Activated CD8-positive, alpha-beta memory T cell treated with anti-CD3 and anti-CD28 coated beads, Interleukin-2, amount 10 ng/mL, durations not matched to agents 7 days and 5 days (primary cell): ENCODE data around the gene CDA. TPM values are rescaled to one million over a fixed set of nuclear protein-coding genes. Genes with fewer than 3 reads are reported as not detected.

Experiments used
- ATAC-seq: fragments of 150-1000 bp; cut with Tn5 transposase; one replicate; pipeline ENCODE4 v1.10.0; 2021; ENCODE audit warnings: moderate library complexity
- CTCF ChIA-PET: fragments of 350-600 bp; sonication (Branson Sonifier 250); formaldehyde crosslinking; loops from one replicate; lab custom pipeline; 2021; ENCODE audit warnings: antibody characterized with exemption; lab: Charles Lee
- DNase-seq: peaks from one replicate; pipeline ENCODE4 v3.0.0-alpha.2; 2020
- H3K27ac Mint-ChIP-seq: one replicate; pipeline ENCODE4 v1.8.0; 2021; ENCODE audit warnings: mild to moderate bottlenecking, mixed read lengths
- H3K27me3 Mint-ChIP-seq: one replicate; pipeline ENCODE4 v1.8.0; 2021; ENCODE audit warnings: mixed read lengths
- H3K36me3 Mint-ChIP-seq: one replicate; pipeline ENCODE4 v1.8.0; 2021; ENCODE audit warnings: mild to moderate bottlenecking, mixed read lengths
- H3K4me1 Mint-ChIP-seq: one replicate; pipeline ENCODE4 v1.8.0; 2021; ENCODE audit warnings: mixed read lengths
- H3K4me3 Mint-ChIP-seq: one replicate; pipeline ENCODE4 v1.8.0; 2021; ENCODE audit warnings: mild to moderate bottlenecking, moderate library complexity, mixed read lengths
- H3K9me3 Mint-ChIP-seq: one replicate; pipeline ENCODE4 v1.8.0; 2022; ENCODE audit warnings: low read depth, mixed read lengths
- total RNA-seq, 2 experiments: library from RNA; stranded (reverse); gene quantifications; one replicate each; pipeline ENCODE4 v1.2.3, GENCODE V29; 2021

CDA gene
- total RNA-seq, 2 experiments from 2014 or later, result not detected

GRCh38 chr1:20633190-20634064, 44.5 kb downstream of the CDA start, which contains the start of gene PINK1:
Gene PINK1 (plus strand): TSS chr1:20633458. CDS start chr1:20633549, 91 bp downstream.
- peaks cover 2% of the 10 kb centered on the region for H3K9me3 Mint-ChIP-seq
- peak within 1 kb of the TSS; percentile 72 for H3K27ac Mint-ChIP-seq
- peaks cover 10% of the 10 kb centered on the region for H3K27me3 Mint-ChIP-seq
- peak; percentile 92 for ATAC-seq
- peak within 1 kb of the TSS; percentile 78 for H3K4me3 Mint-ChIP-seq
- H3K4me1 Mint-ChIP-seq, result peaks cover 7% of the 10 kb centered on the region
- CTCF ChIA-PET, result interaction anchor here (0.6 to 5.5 kb wide), 35 partner anchors 8 to 1407 kb away, joined by 3 to 39 read pairs (median 4); partner anchors contain the start of genes DDOST, FAM43B, HP1BP3 and KIF17
- DNase-seq, result peak; percentile 85
- no peaks in the 10 kb centered on the region for H3K36me3 Mint-ChIP-seq

DNA sequence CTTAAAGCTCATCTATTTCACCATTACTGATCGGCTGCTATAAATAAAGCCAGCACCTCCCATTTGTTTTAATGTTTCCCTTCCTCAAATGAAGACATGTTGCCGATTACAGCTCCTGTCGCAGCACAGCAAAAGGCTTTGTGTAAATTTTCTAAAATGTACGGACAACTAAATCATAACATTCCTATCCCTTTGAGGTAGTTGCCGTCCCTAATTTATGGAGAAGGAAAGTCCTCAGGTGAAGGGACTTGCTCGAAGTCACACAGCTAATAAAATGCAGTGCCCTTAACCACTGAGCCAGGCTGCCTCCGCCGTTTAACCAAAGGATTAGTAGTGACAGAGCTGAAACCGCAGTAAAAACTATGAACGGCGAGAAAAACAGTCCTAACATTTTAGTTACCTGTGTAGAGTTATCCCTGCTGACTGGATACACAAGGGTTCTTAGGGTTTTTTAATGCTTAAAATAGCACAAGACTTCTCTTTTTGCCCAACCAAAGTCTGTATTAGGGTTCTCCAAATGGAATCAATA, 45.2 kb downstream of the CDA start:
- DNase-seq (peak; percentile 47), ATAC-seq (peak; percentile 26)
- H3K4me3 Mint-ChIP-seq, result peak overlapping the region; percentile 78
- H3K4me1 Mint-ChIP-seq, result peaks cover 11% of the 10 kb centered on the region
- H3K9me3 Mint-ChIP-seq, result no peaks in the 10 kb centered on the region
- CTCF ChIA-PET, result interaction anchor here (0.6 to 5.5 kb wide), 27 partner anchors 8 to 1406 kb away, joined by 3 to 39 read pairs (median 5); partner anchors contain the start of genes DDOST, HP1BP3 and MUL1
- peak overlapping the region; percentile 72 for H3K27ac Mint-ChIP-seq
- H3K27me3 Mint-ChIP-seq, result peaks cover 9% of the 10 kb centered on the region
- H3K36me3 Mint-ChIP-seq, result no peaks in the 10 kb centered on the region

- no peak overlapping the region for H3K27ac Mint-ChIP-seq
- ATAC-seq, result peak; percentile 21
Observed at GRCh38 chr1:20634594-20635084, 45.7 kb downstream of the CDA start.

DNA sequence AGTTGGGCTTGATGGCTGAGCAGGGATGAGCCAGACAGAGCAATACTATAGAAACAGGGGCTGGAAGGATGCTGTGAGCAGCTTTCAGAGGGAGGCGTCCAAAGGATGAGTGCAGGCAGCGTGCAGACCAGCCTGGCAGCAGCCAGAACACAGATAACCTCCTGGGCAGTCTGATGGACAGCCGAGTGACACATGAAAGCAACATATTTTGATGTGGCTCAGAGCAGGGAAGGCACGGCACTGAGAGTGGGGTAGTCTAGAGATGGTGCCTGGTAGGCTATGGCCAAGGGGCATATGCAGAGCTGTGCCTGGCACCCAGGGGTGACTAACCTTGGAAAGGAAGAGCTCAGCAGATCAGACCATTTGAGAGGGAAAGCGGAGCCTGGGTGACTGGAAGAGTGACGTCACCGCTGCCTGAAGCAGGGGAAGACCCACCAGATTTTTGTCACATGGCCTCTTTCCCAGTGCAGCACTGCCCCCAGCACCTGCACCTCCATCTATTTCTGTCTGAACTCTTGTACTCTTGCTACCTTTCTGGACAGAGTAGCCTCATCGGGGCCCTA, 48.0 kb downstream of the CDA start:
- ATAC-seq (no peak), DNase-seq (no peak)
- CTCF ChIA-PET, result interaction anchor here (1.0 kb wide), 1 partner anchor 62 kb away, joined by 3 read pairs; no protein-coding TSS in a partner anchor
- H3K4me3 Mint-ChIP-seq, result no peak overlapping the region
- no peak overlapping the region for H3K27ac Mint-ChIP-seq
- no peaks in the 10 kb centered on the region for H3K36me3 Mint-ChIP-seq
- no peaks in the 10 kb centered on the region for H3K27me3 Mint-ChIP-seq
- peaks cover 11% of the 10 kb centered on the region for H3K4me1 Mint-ChIP-seq
- H3K9me3 Mint-ChIP-seq, result no peaks in the 10 kb centered on the region

More at GRCh38 chr1:20634594-20635084, 45.7 kb downstream of the CDA start:
- Mint-ChIP-seq H3K4me1 (peaks cover 11% of the 10 kb centered on the region), H3K27me3 (peaks cover 6% of the 10 kb centered on the region), H3K36me3 (no peaks in the 10 kb centered on the region), H3K4me3 (peak overlapping the region; percentile 78), H3K9me3 (no peaks in the 10 kb centered on the region)
- CTCF ChIA-PET, result interaction anchor here (0.8 to 5.5 kb wide), 12 partner anchors 9 to 140 kb away, joined by 3 to 39 read pairs (median 7); partner anchors contain the start of gene DDOST
- DNase-seq, result no peak

DNA sequence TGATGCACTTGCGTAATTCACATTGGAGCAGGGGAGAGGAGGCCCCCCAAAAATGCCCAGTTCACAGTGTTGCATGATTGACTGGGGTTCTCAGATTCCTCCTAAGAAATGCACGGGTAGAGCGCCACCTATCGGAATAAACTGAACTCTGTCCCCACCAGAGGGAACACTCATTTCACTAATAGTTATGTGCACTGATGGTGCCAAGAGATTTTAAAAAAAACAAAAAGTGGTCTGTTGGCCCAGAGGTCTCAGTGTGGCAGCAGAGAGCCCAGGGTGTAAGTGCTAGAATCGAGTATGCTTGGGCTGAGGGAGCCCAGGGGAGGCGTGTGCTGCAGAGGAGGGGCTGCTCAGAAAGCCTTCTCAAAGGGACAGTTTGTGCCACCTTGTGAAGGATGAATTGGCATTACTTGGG, 51.3 kb downstream of the CDA start:
- CTCF ChIA-PET, result interaction anchor here (1.3 kb wide), 1 partner anchor 115 kb away, joined by 3 read pairs; no protein-coding TSS in a partner anchor

DNA sequence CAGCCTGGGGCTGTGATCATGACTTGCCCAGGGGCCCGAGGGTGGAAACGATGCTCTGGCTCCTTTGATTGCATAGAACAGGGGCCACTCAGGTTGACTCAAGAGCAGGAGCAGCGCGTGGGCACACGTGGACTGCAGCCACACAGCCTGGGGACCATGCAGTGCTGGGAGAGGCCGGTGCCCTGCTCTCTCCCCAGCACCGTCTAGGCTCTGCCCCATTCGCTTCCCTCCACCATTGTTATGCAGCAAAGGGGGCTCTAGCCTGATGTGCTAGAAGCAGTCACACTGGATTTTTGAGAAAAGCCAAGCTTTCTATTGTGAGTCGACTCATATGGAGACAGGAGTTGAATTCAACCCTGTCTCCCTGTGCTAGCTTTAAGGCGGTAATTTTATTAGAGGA, 53.1 kb downstream of the CDA start:
- Mint-ChIP-seq H3K36me3 (no peaks in the 10 kb centered on the region), H3K9me3 (no peaks in the 10 kb centered on the region), H3K4me1 (peaks cover 4% of the 10 kb centered on the region), H3K27ac (no peak overlapping the region), H3K27me3 (no peaks in the 10 kb centered on the region), H3K4me3 (no peak overlapping the region)
- DNase-seq (no peak), ATAC-seq (no peak)
- CTCF ChIA-PET, result interaction anchor here (0.9 to 2.8 kb wide), 6 partner anchors 9 to 87 kb away, joined by 3 to 14 read pairs (median 5); partner anchors contain the start of genes DDOST and PINK1

More for the DNA sequence above, 51.3 kb downstream of the CDA start:
- Mint-ChIP-seq H3K27me3 (no peaks in the 10 kb centered on the region), H3K27ac (no peak overlapping the region), H3K4me3 (no peak overlapping the region), H3K9me3 (no peaks in the 10 kb centered on the region), H3K4me1 (peaks cover 4% of the 10 kb centered on the region), H3K36me3 (no peaks in the 10 kb centered on the region)
- DNase-seq (peak; percentile 78), ATAC-seq (peak; percentile 73)

DNA sequence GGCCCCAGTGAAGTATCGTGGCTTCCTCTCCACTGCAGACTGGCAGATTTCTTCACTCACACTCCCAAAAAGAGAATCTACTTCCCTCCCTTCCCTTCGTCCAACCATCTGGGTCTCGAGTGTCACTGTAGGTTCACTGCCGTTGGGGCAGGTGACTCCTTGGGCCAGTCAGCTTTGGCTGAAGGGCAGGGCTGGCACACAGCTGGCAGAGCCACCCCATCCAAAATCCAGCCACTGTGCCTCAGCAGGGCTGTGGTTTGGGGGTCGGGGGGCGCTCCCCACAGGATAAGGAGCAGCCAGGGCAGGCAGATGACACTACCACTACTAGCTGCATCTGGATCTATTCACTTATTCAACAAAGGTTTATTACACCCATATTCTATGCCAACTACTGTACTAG, 54.2 kb downstream of the CDA start:
- Mint-ChIP-seq H3K4me3 (no peak overlapping the region), H3K36me3 (no peaks in the 10 kb centered on the region), H3K27me3 (no peaks in the 10 kb centered on the region), H3K9me3 (no peaks in the 10 kb centered on the region), H3K27ac (no peak overlapping the region), H3K4me1 (peaks cover 4% of the 10 kb centered on the region)
- CTCF ChIA-PET, result interaction anchor here (1.6 to 2.8 kb wide), 2 partner anchors 10 to 18 kb away, joined by 7 to 14 read pairs; partner anchors contain the start of genes DDOST and PINK1
- DNase-seq (no peak), ATAC-seq (no peak)

- H3K27ac Mint-ChIP-seq, result no peak overlapping the region
- no peaks in the 10 kb centered on the region for H3K4me1 Mint-ChIP-seq
- CTCF ChIA-PET, result no interaction called here
- H3K27me3 Mint-ChIP-seq, result no peaks in the 10 kb centered on the region
- no peak for ATAC-seq
- H3K36me3 Mint-ChIP-seq, result peaks cover 3% of the 10 kb centered on the region
- DNase-seq, result no peak
- no peak overlapping the region for H3K4me3 Mint-ChIP-seq
- H3K9me3 Mint-ChIP-seq, result no peaks in the 10 kb centered on the region
Observed at GRCh38 chr1:20644416-20644815, 55.5 kb downstream of the CDA start.

DNA sequence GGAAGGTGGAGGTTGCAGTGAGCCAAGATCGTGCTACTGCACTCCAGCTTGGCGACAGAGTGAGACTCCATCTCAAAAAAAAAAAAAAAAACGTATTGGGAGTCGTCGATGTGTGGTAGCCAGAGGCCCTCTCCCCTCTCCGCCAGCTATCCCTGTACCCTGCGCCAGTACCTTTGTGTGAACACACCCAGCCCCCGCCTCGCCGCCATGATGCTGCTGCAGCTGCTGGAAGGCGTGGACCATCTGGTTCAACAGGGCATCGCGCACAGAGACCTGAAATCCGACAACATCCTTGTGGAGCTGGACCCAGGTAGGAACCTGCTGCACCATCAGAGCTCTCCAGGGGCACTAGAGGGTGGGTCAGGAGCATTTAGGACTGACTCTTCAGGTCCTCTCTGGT, 56.5 kb downstream of the CDA start:
- CTCF ChIA-PET, result interaction anchor here (1.8 to 2.3 kb wide), 2 partner anchors 11 to 16 kb away, joined by 7 to 9 read pairs; no protein-coding TSS in a partner anchor
- H3K36me3 Mint-ChIP-seq, result peaks cover 6% of the 10 kb centered on the region
- H3K27ac Mint-ChIP-seq, result no peak overlapping the region
- ATAC-seq (no peak), DNase-seq (no peak)
- no peaks in the 10 kb centered on the region for H3K27me3 Mint-ChIP-seq
- no peaks in the 10 kb centered on the region for H3K9me3 Mint-ChIP-seq
- H3K4me3 Mint-ChIP-seq, result no peak overlapping the region
- H3K4me1 Mint-ChIP-seq, result no peaks in the 10 kb centered on the region

- no peak for DNase-seq
- H3K36me3 Mint-ChIP-seq, result peaks cover 29% of the 10 kb centered on the region
- H3K4me1 Mint-ChIP-seq, result no peaks in the 10 kb centered on the region
- H3K9me3 Mint-ChIP-seq, result no peaks in the 10 kb centered on the region
- no peak overlapping the region for H3K27ac Mint-ChIP-seq
- no peak for ATAC-seq
- no peaks in the 10 kb centered on the region for H3K27me3 Mint-ChIP-seq
- CTCF ChIA-PET, result interaction anchor here (0.9 kb wide), 1 partner anchor 12 kb away, joined by 3 read pairs; no protein-coding TSS in a partner anchor
- H3K4me3 Mint-ChIP-seq, result no peak overlapping the region
Observed at GRCh38 chr1:20648438-20648837, 59.5 kb downstream of the CDA start.

GRCh38 chr1:20648946-20649345, 60.0 kb downstream of the CDA start:
- Mint-ChIP-seq H3K36me3 (peaks cover 29% of the 10 kb centered on the region), H3K4me3 (no peak overlapping the region), H3K27ac (no peak overlapping the region), H3K9me3 (no peaks in the 10 kb centered on the region), H3K4me1 (no peaks in the 10 kb centered on the region), H3K27me3 (no peaks in the 10 kb centered on the region)
- ATAC-seq (no peak), DNase-seq (no peak)
- CTCF ChIA-PET, result interaction anchor here (2.3 kb wide), 1 partner anchor 48 kb away, joined by 12 read pairs; no protein-coding TSS in a partner anchor

GRCh38 chr1:20652300-20652699, 63.4 kb downstream of the CDA start:
- no peaks in the 10 kb centered on the region for H3K27me3 Mint-ChIP-seq
- no peak overlapping the region for H3K4me3 Mint-ChIP-seq
- ATAC-seq (no peak), DNase-seq (no peak)
- H3K9me3 Mint-ChIP-seq, result no peaks in the 10 kb centered on the region
- no peak overlapping the region for H3K27ac Mint-ChIP-seq
- CTCF ChIA-PET, result no interaction called here
- H3K36me3 Mint-ChIP-seq, result peaks cover 53% of the 10 kb centered on the region
- H3K4me1 Mint-ChIP-seq, result peaks cover 4% of the 10 kb centered on the region
